Posterior cingulate gyrus (tissue), 11 donors: ENCODE measurements around the gene PLA2G3.

Experiments
- DNase-seq, 10 donors: peaks; one replicate each; pipeline versions ENCODE4 v3.0.0 to v3.0.0-alpha.2; 2020 to 2021; ENCODE audit warnings: mixed read lengths in 3 of 10
- intact Hi-C: fragments of 100-400 bp; cut with DNase I; formaldehyde crosslinking; loops from one replicate; pipeline ENCODE4 v1.15.1; 2023

PLA2G3 gene

GRCh38 chr22:31090217-31091085 is 49.9 kb downstream of the PLA2G3 start:
- intact Hi-C loops = no loop called here
- peak in 3 of 10 donors; percentile 14 to 71 (median 62) for DNase-seq

GRCh38 chr22:31089160-31090100 is 50.9 kb downstream of the PLA2G3 start:
- intact Hi-C loops = loop anchor here (2.0 to 10.0 kb wide), 2 partner anchors 59 to 145 kb away; no protein-coding TSS in a partner anchor
- peak in 6 of 10 donors; percentile 45 to 95 (median 66) for DNase-seq

GRCh38 chr22:31088233-31088986 is 51.9 kb downstream of the PLA2G3 start:
- intact Hi-C loops = loop anchor here (2.0 to 10.0 kb wide), 2 partner anchors 60 to 146 kb away; no protein-coding TSS in a partner anchor
- DNase-seq = peak in 2 of 10 donors; percentile 70 to 71

GRCh38 chr22:31087744-31088215 is 52.5 kb downstream of the PLA2G3 start:
- peak in 1 of 10 donors; percentile 81 for DNase-seq
- intact Hi-C loops = loop anchor here (2.0 to 10.0 kb wide), 2 partner anchors 61 to 147 kb away; no protein-coding TSS in a partner anchor

- intact Hi-C loops = loop anchor here (10.0 kb wide), 1 partner anchor 148 kb away; no protein-coding TSS in a partner anchor
- peak in 1 of 10 donors; percentile 77 for DNase-seq
Measured at GRCh38 chr22:31086703-31087330, 53.5 kb downstream of the PLA2G3 start.

GRCh38 chr22:31085928-31086327 is 54.4 kb downstream of the PLA2G3 start:
- intact Hi-C loops = loop anchor here (2.0 to 10.0 kb wide), 3 partner anchors 117 to 149 kb away; partner anchors contain the start of genes MORC2 and TUG1
- peak in 2 of 10 donors; percentile 52 to 54 for DNase-seq

- intact Hi-C loops = loop anchor here (2.0 to 10.0 kb wide), 3 partner anchors 117 to 149 kb away; partner anchors contain the start of genes MORC2 and TUG1
- DNase-seq = peak in 8 of 10 donors; percentile 58 to 95 (median 76)
Measured at GRCh38 chr22:31085493-31085824, 54.8 kb downstream of the PLA2G3 start.

GRCh38 chr22:31084811-31085492 is 55.4 kb downstream of the PLA2G3 start:
- intact Hi-C loops = loop anchor here (2.0 to 10.0 kb wide), 3 partner anchors 116 to 150 kb away; partner anchors contain the start of genes MORC2 and TUG1
- DNase-seq = peak; percentile 71 to 98 (median 84)
